GM21717 (cell line): ENCODE data around the gene ZNF557.

Source experiments
- ATAC-seq: cut with Tn5 transposase; IDR thresholded peaks from one replicate; pipeline ENCODE4 v1.9.1; 2021; ENCODE audit warnings: mild to moderate bottlenecking, moderate library complexity; ENCODE audit not compliant: unreplicated experiment

ZNF557 gene

DNA sequence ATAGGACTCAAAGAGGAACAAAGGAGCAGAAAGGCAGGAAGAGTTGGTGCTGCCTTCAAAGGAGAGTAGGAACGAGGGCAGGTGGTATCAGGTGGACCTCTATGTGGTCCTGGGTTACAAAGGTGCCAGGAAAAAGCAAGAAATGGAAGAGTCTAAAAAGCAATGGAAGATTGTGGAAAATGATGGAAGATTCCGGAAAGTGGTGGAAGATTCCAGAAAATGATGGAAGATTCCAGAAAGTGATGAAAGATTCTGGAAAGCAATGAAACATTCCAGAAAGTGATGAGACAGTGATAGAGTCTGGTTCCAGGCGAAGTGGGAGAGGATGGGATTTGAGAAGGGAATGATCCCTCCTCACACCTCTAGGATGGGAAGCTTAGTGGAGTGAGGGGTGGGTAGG is 55.3 kb downstream of the ZNF557 start:
- ATAC-seq, result no peak

DNA sequence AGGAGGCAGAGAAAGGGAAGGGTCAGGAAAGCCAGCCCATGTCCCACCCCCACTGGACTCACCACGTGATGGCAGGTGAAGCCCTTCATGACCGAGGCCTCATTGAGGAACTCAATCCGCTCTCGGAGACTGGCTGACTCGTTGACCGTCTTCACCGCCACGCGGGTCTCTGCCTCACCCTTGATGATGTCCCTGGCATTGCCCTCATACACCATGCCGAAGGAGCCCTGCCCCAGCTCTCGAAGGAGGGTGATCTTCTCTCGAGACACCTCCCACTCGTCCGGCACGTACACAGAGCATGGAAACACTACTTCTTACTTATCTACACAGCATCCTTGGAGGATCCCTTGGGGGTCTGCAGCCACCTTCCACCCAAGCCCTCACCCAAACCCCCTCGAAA is 55.7 kb downstream of the ZNF557 start:
- no peak for ATAC-seq

DNA sequence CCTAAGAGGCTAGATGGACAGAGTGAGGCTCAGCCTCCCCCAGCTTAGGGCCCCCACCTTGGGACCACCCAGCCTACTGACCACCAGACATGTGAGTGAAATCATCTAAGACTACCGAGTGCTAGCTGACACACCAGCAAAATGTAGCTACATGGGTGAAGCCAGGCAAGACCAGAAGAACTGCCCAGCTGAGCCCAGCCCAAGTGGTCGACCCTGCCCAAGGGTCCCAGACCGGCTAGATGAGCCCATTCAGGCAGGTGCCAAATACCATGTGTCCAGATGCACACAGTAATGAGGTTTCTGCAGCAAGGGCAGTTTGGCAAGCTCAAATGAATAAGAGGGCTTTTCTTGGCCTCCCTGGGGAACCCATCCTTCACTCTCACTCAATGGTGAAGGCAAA is 56.6 kb downstream of the ZNF557 start:
- ATAC-seq, result no peak

DNA sequence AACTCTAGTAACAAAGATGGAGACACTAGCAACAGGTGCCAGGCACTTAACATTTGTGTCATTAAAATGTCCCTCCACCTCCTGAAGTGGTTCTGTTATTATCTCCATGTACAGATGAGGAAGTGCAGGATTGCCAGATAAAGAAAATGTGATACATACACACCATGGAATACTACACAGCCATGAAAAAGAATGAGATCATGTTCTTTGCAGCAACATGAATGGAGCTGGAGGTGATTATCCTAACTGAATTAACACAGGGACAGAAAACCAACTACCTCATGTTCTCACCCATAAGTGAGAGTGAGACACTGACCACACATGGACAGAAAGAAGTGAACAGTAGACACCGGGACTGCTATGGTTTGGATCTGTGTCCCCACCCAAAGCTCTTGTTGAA is 60.5 kb downstream of the ZNF557 start:
- no peak for ATAC-seq

DNA sequence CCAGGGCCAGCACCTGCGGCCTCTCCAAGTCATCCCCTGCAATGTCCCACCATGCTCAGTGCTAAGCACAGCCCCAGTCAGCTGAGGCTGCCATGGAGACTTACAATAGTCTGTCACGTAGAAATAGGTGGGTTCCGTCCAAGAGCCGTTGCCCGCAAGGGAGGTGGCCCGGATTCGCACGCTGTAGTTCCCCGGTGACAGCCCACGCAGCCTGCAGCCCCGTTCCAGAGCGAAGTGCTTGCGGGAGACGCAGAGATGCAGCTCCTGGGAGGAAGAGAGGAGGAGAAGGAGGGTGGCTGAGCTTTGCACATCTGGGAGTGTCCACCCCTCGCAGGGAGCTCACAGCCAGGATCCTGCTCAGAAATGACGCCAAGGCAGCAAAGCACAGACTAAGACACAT is 62.6 kb downstream of the ZNF557 start:
- no peak for ATAC-seq

DNA sequence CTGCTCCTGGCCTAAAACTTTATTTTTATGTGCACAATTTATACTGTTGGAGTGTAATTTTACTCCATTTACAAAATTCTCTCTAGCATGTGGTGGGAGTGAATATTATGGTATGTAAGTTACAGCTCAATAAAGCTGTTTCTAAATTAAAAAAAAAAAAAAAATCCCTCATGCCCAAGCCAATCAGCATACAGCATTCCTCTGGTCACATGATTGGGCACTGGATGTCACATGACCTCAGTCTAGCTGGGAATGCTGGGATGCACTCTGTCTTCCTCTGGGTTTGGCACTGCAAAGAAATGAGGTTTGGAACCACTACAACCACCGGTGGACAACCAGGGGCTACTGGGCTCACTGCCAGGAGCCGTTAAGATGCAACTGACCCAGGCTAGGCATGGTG is 67.6 kb downstream of the ZNF557 start:
- ATAC-seq, result no peak
